A673 (cell line): ENCODE measurements around the gene WIPF1. TPM values are rescaled to one million over a fixed set of nuclear protein-coding genes. Genes with fewer than 3 reads are reported as not detected.

Experiments
- BruUV-seq: library from RNA; stranded (reverse); fragments of 400-500 nt; replicated peaks from 2 replicates; lab custom pipeline; 2021; lab: Mats Ljungman, UMichigan
- CTCF ChIA-PET: fragments of 300-600 bp; sonication (Branson Sonifier 250); formaldehyde crosslinking; loops from one replicate; lab custom pipeline; 2022; ENCODE audit warnings: antibody characterized with exemption; lab: Charles Lee
- POLR2A ChIA-PET: fragments of 300-600 bp; sonication (Branson Sonifier 250); formaldehyde crosslinking; loops from one replicate; lab custom pipeline; 2022; ENCODE audit warnings: antibody characterized with exemption; ENCODE audit not compliant: low non-redundant PET; lab: Charles Lee
- DNase-seq: peaks from one replicate; pipeline ENCODE4 v3.0.0-alpha.2; 2015; ENCODE audit warnings: low spot score
- H3K27ac ChIP-seq: fragments of 200-600 bp; sonication (generic); 2 replicates; pipeline ENCODE4 v1.5.1; 2016; ENCODE audit warnings: mixed run types, low read depth, mild to moderate bottlenecking, mixed read lengths, antibody characterized with exemption, low read length; ENCODE audit not compliant: poor library complexity, severe bottlenecking
- H3K27me3 ChIP-seq: fragments of 200-600 bp; sonication (generic); replicated peaks from 2 replicates; pipeline ENCODE4 v1.6.1; 2017; ENCODE audit warnings: mixed run types, low read depth, mild to moderate bottlenecking, mixed read lengths, antibody characterized with exemption, low read length; ENCODE audit not compliant: insufficient read depth, poor library complexity
- H3K36me3 ChIP-seq: fragments of 200-600 bp; sonication (generic); 2 replicates; pipeline ENCODE4 v1.6.1; 2016; ENCODE audit warnings: mixed run types, mild to moderate bottlenecking, mixed read lengths, antibody characterized with exemption, low read length; ENCODE audit not compliant: insufficient read depth, poor library complexity, severe bottlenecking
- H3K4me1 ChIP-seq: fragments of 200-600 bp; sonication (generic); 2 replicates; pipeline ENCODE4 v1.6.1; 2017; ENCODE audit warnings: mixed run types, mild to moderate bottlenecking, mixed read lengths, antibody characterized with exemption, low read length; ENCODE audit not compliant: insufficient read depth, poor library complexity, severe bottlenecking
- H3K4me3 ChIP-seq: fragments of 200-600 bp; sonication (generic); 2 replicates; pipeline ENCODE4 v1.5.1; 2016; ENCODE audit warnings: low read depth, mixed run types, mild to moderate bottlenecking, mixed read lengths, low read length; ENCODE audit not compliant: poor library complexity, severe bottlenecking
- H3K9me3 ChIP-seq: fragments of 200-600 bp; sonication (generic); 2 replicates; pipeline ENCODE4 v1.6.1; 2016; ENCODE audit warnings: mixed run types, low read depth, mild to moderate bottlenecking, mixed read lengths, antibody characterized with exemption, low read length; ENCODE audit not compliant: poor library complexity, severe bottlenecking
- CTCF ChIP-seq: fragments of 300-800, 200-600 bp; sonication (generic); conservative IDR thresholded peaks from 2 replicates; pipeline ENCODE4 v1.5.1; 2017; ENCODE audit warnings: low read depth, mild to moderate bottlenecking, antibody characterized with exemption, low read length, moderate library complexity, mixed read lengths
- EZH2 ChIP-seq: fragments of 200-600 bp; sonication (generic); IDR thresholded peaks from 2 replicates; pipeline ENCODE4 v1.6.1; 2017; ENCODE audit warnings: borderline replicate concordance, low read depth, mild to moderate bottlenecking, mixed read lengths, antibody characterized with exemption, low read length; ENCODE audit not compliant: poor library complexity, severe bottlenecking
- intact Hi-C: fragments of 100-400 bp; cut with micrococcal nuclease; formaldehyde crosslinking; loops from one replicate; pipeline ENCODE4 v1.10.0; 2022; ENCODE audit not compliant: unreplicated experiment
- total RNA-seq: library from RNA; stranded (reverse); gene quantifications from 2 replicates; pipeline ENCODE4 v1.2.3, GENCODE V29; 2021

WIPF1 gene
- total RNA-seq, 1 experiment from 2014 or later, result 1.1 TPM

GRCh38 chr2:174602745-174603144 is 5.1 kb upstream of the WIPF1 start:
- H3K36me3 ChIP-seq, result no peaks in the 10 kb centered on the region
- H3K9me3 ChIP-seq, result no peaks in the 10 kb centered on the region
- H3K27ac ChIP-seq, result no peak overlapping the region
- CTCF ChIA-PET, result interaction anchor here (0.8 to 1.0 kb wide), 2 partner anchors 8 to 140 kb away, joined by 3 to 6 read pairs; no protein-coding TSS in a partner anchor
- DNase-seq, result no peak
- TF ChIP-seq EZH2 (no peak), CTCF (no peak)
- intact Hi-C loops, result loop anchor here (1.0 kb wide), 1 partner anchor 139 kb away; no protein-coding TSS in a partner anchor
- H3K4me3 ChIP-seq, result no peak overlapping the region
- POLR2A ChIA-PET, result no interaction called here
- H3K27me3 ChIP-seq, result no peaks in the 10 kb centered on the region
- H3K4me1 ChIP-seq, result no peaks in the 10 kb centered on the region
- BruUV-seq, result no TSS peak

GRCh38 chr2:174600349-174600748 is 2.7 kb upstream of the WIPF1 start:
- Histone ChIP-seq H3K27me3 (no peaks in the 10 kb centered on the region), H3K4me3 (no peak overlapping the region), H3K4me1 (no peaks in the 10 kb centered on the region), H3K36me3 (no peaks in the 10 kb centered on the region), H3K9me3 (no peaks in the 10 kb centered on the region), H3K27ac (no peak overlapping the region)
- intact Hi-C loops, result no loop called here
- TF ChIP-seq CTCF, result no peak
- no peak for DNase-seq
- CTCF ChIA-PET, result no interaction called here
- BruUV-seq, result no TSS peak
- POLR2A ChIA-PET, result no interaction called here

- TF ChIP-seq EZH2 (no peak), CTCF (no peak)
- ChIA-PET CTCF (no interaction called here), POLR2A (no interaction called here)
- Histone ChIP-seq H3K4me1 (peaks cover 1% of the 10 kb centered on the region), H3K4me3 (no peak overlapping the region), H3K9me3 (no peaks in the 10 kb centered on the region), H3K27me3 (no peaks in the 10 kb centered on the region), H3K36me3 (no peaks in the 10 kb centered on the region), H3K27ac (no peak overlapping the region)
- BruUV-seq, result no TSS peak
- DNase-seq, result no peak
- intact Hi-C loops, result no loop called here
These were observed 1.8 kb upstream of the WIPF1 start for GRCh38 chr2:174599310-174599921.
